ENCODE data around the gene DYNC1I1. TPM values are rescaled to one million over a fixed set of nuclear protein-coding genes. Genes with fewer than 3 reads are reported as not detected.
A peak's percentile ranks its signal among the peaks of the same experiment; 100 is the strongest.

Gene DYNC1I1
- total RNA-seq, 1 experiment from 2014 or later: not detected

DNA sequence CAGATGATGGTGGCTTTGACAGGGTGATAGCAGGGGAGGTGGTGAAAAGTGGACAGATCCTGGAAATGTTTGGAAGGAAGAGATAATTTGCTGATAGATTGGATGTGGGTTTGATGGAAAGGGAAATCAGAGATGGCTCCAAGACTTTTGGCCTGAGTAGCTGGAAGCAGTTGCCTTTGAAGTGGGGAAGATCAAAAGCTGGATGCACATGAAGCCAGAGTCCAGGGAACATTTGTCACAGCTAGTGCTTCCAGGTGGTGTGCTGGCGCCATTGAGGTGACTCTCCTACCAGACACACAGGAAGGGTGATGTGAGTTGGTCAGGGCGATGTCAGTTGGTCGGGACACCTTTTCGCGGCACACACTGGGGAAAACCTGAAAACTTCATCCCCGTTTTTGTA lies 15.9 kb downstream of the DYNC1I1 start:
- Mint-ChIP-seq H3K27me3 (ENCODE audit: insufficient read depth, unreplicated experiment) (peaks cover 91% of the 10 kb centered on the region), H3K9me3 (ENCODE audit: unreplicated experiment) (no peaks in the 10 kb centered on the region), H3K27ac (ENCODE audit: low read depth, unreplicated experiment) (no peak overlapping the region), H3K4me1 (ENCODE audit: insufficient read depth, unreplicated experiment) (no peaks in the 10 kb centered on the region), H3K4me3 (ENCODE audit: unreplicated experiment) (no peak overlapping the region), H3K36me3 (ENCODE audit: insufficient read depth, unreplicated experiment) (no peaks in the 10 kb centered on the region)
- BruUV-seq (replicated peaks): no TSS peak
- DNase-seq (ENCODE audit: unreplicated experiment): no peak
- ChIA-PET POLR2A (no interaction called here), CTCF (no interaction called here)
- intact Hi-C loops (cut with micrococcal nuclease): no loop called here
- TF ChIP-seq, protein P1, sequence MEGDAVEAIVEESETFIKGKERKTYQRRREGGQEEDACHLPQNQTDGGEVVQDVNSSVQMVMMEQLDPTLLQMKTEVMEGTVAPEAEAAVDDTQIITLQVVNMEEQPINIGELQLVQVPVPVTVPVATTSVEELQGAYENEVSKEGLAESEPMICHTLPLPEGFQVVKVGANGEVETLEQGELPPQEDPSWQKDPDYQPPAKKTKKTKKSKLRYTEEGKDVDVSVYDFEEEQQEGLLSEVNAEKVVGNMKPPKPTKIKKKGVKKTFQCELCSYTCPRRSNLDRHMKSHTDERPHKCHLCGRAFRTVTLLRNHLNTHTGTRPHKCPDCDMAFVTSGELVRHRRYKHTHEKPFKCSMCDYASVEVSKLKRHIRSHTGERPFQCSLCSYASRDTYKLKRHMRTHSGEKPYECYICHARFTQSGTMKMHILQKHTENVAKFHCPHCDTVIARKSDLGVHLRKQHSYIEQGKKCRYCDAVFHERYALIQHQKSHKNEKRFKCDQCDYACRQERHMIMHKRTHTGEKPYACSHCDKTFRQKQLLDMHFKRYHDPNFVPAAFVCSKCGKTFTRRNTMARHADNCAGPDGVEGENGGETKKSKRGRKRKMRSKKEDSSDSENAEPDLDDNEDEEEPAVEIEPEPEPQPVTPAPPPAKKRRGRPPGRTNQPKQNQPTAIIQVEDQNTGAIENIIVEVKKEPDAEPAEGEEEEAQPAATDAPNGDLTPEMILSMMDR (IDR thresholded peaks at IDR 0.05; ENCODE audit: unreplicated experiment): no peak

DNA sequence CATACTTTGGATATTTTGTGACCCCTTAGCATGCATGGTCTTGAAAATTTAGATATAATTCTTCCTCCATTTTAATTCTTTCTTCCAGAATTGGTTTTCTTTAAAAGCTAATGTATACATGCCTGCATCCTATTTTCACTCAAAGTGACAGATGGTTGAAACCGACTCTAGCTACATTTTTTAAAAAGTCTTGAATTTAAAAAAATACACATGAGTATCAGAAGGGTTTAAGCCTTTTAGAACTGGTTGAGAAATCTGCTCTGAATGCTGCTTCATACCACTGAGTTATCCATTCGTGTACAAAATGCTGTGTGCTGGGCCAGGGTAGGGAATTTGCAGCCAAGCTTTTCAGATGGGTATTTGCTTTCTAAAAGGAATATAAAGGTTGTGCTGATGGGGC lies 16.5 kb downstream of the DYNC1I1 start:
- Mint-ChIP-seq H3K4me1 (ENCODE audit: insufficient read depth, unreplicated experiment) (no peaks in the 10 kb centered on the region), H3K36me3 (ENCODE audit: insufficient read depth, unreplicated experiment) (no peaks in the 10 kb centered on the region), H3K27ac (ENCODE audit: low read depth, unreplicated experiment) (no peak overlapping the region), H3K27me3 (ENCODE audit: insufficient read depth, unreplicated experiment) (peaks cover 91% of the 10 kb centered on the region), H3K4me3 (ENCODE audit: unreplicated experiment) (no peak overlapping the region), H3K9me3 (ENCODE audit: unreplicated experiment) (no peaks in the 10 kb centered on the region)
- ChIA-PET POLR2A (no interaction called here), CTCF (no interaction called here)
- intact Hi-C loops (cut with micrococcal nuclease): no loop called here
- no TSS peak for BruUV-seq (replicated peaks)
- TF ChIP-seq, protein P1 (IDR thresholded peaks at IDR 0.05; ENCODE audit: unreplicated experiment): no peak
- no peak for DNase-seq (ENCODE audit: unreplicated experiment)

DNA sequence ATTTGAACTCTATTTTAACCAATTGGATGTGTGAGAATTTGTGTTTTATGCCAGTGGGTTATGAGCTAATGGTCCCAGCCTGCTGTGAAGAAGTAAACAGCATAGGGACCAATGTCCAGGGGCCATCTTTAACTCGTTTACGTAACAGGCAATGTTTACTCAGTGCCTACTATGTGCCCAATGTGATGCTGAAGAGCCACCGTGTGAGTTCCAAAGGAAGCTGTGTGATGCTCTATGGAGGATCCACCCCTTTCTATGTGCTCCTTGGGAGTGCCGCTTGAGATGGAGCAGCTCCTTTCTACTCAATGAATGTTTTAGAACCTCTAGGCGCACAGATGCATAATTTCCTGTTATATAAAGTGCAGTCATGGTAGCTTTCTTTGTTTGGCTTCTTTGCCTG lies 21.3 kb downstream of the DYNC1I1 start:
- CTCF ChIA-PET: no interaction called here
- no peak overlapping the region for H3K4me3 Mint-ChIP-seq (ENCODE audit: unreplicated experiment)
- TF ChIP-seq, protein P1 (IDR thresholded peaks at IDR 0.05; ENCODE audit: unreplicated experiment): no peak
- no peaks in the 10 kb centered on the region for H3K36me3 Mint-ChIP-seq (ENCODE audit: insufficient read depth, unreplicated experiment)
- DNase-seq (ENCODE audit: unreplicated experiment): no peak
- no TSS peak for BruUV-seq (replicated peaks)
- no peaks in the 10 kb centered on the region for H3K4me1 Mint-ChIP-seq (ENCODE audit: insufficient read depth, unreplicated experiment)
- intact Hi-C loops (cut with micrococcal nuclease): no loop called here
- H3K27me3 Mint-ChIP-seq (ENCODE audit: insufficient read depth, unreplicated experiment): peaks cover 51% of the 10 kb centered on the region
- POLR2A ChIA-PET: interaction anchor here (0.7 kb wide), 1 partner anchor 41 kb away, joined by 3 read pairs; no protein-coding TSS in a partner anchor
- no peaks in the 10 kb centered on the region for H3K9me3 Mint-ChIP-seq (ENCODE audit: unreplicated experiment)
- no peak overlapping the region for H3K27ac Mint-ChIP-seq (ENCODE audit: low read depth, unreplicated experiment)

DNA sequence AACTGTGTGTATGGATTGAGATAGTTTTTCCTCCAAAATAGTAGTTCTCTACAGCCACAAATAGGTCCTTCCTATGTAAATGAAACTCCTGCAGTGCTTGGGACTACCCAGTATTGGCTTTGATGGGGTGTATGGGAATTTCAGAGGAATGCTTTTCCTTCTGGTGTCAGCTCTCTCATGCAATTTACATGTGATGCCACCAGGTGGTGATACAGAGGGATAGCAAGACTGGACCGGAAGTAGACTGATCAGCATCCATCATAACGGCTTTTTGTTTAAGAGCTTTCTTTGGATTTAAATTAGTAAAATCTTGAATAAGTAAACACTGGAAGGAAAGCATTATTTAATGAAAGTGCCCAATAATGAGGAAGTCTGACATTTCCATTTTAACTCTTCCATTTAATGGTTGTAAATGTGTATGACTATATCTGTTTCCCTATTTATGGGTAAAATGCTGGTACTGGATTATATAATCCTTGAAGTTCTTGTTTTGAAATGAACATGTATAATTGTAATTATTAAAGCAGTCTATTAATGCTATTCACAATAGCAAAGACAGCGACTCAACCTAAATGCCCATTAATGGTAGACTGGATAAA lies 22.7 kb downstream of the DYNC1I1 start:
- Mint-ChIP-seq H3K4me3 (ENCODE audit: unreplicated experiment) (no peak overlapping the region), H3K27ac (ENCODE audit: low read depth, unreplicated experiment) (no peak overlapping the region), H3K9me3 (ENCODE audit: unreplicated experiment) (no peaks in the 10 kb centered on the region), H3K4me1 (ENCODE audit: insufficient read depth, unreplicated experiment) (no peaks in the 10 kb centered on the region), H3K36me3 (ENCODE audit: insufficient read depth, unreplicated experiment) (no peaks in the 10 kb centered on the region), H3K27me3 (ENCODE audit: insufficient read depth, unreplicated experiment) (peaks cover 46% of the 10 kb centered on the region)
- intact Hi-C loops (cut with micrococcal nuclease): loop anchor here (1.0 to 5.0 kb wide), 2 partner anchors 72 to 77 kb away; no protein-coding TSS in a partner anchor
- no TSS peak for BruUV-seq (replicated peaks)
- TF ChIP-seq, protein P1 (IDR thresholded peaks at IDR 0.05; ENCODE audit: unreplicated experiment): peak; percentile 50
- CTCF ChIA-PET: interaction anchor here (0.7 to 1.5 kb wide), 5 partner anchors 11 to 56 kb away, joined by 3 to 5 read pairs (median 4); partner anchors contain the start of gene DYNC1I1
- peak; percentile 53 for DNase-seq (ENCODE audit: unreplicated experiment)
- POLR2A ChIA-PET: interaction anchor here (0.6 kb wide), 1 partner anchor 105 kb away, joined by 3 read pairs; no protein-coding TSS in a partner anchor

Data from MCF 10A (cell line).